Fibroblast of villous mesenchyme (primary cell): ENCODE measurements around the gene FAM229A. TPM values are rescaled to one million over a fixed set of nuclear protein-coding genes. Genes with fewer than 3 reads are reported as not detected.
"Not testable (repeated sequence)": the region's sequence is repeated elsewhere in the genome, so short reads cannot be mapped to it uniquely, and the experiment has no call there.

ENCODE experiments used
- DNase-seq: peaks from one replicate; pipeline ENCODE4 v3.0.0-alpha.2; 2010; ENCODE audit warnings: low read depth
- H3K4me3 ChIP-seq: 2 replicates; pipeline ENCODE4 v1.5.1; 2011; ENCODE audit warnings: low read depth, mild to moderate bottlenecking, low read length
- CTCF ChIP-seq: IDR thresholded peaks from 2 replicates; pipeline ENCODE4 v1.5.1; 2012; ENCODE audit warnings: low read depth, mild to moderate bottlenecking, low read length; ENCODE audit not compliant: insufficient read depth
- total RNA-seq: library from RNA; depleted of rRNA; stranded (reverse); fragments of >200 nt; gene quantifications from 2 replicates; pipeline ENCODE4 v1.2.3, GENCODE V29; 2012

Gene FAM229A
- total RNA-seq, 1 donor: 1.3 TPM

- TF ChIP-seq CTCF: no peak
- DNase-seq: no peak
- H3K4me3 ChIP-seq: no peak overlapping the region
Measured at GRCh38 chr1:32399843-32400242, 37.6 kb upstream of the FAM229A start.

GRCh38 chr1:32398401-32398800 is 36.1 kb upstream of the FAM229A start:
- DNase-seq: peak; percentile 22

GRCh38 chr1:32396524-32396923 is 34.2 kb upstream of the FAM229A start:
- H3K4me3 ChIP-seq, DNase-seq: not testable (repeated sequence)

More at GRCh38 chr1:32398401-32398800, 36.1 kb upstream of the FAM229A start:
- TF ChIP-seq CTCF: no peak
- no peak overlapping the region for H3K4me3 ChIP-seq

- TF ChIP-seq CTCF: no peak
- H3K4me3 ChIP-seq: peak overlapping the region; percentile 86
- no peak for DNase-seq
Measured at GRCh38 chr1:32394890-32395432, 32.7 kb upstream of the FAM229A start.

- TF ChIP-seq CTCF: no peak
- peak; percentile 98 for DNase-seq
- peak within 1 kb of the TSS; percentile 86 for H3K4me3 ChIP-seq
Measured at GRCh38 chr1:32394141-32394889, 32.0 kb upstream of the FAM229A start, which contains the start of gene BSDC1. TSS of gene BSDC1 (minus strand) at chr1:32394441. CDS start at chr1:32394414, 27 bp downstream.

- H3K4me3 ChIP-seq: peak overlapping the region; percentile 86
- DNase-seq: no peak
- TF ChIP-seq CTCF: no peak
Measured at GRCh38 chr1:32393832-32394140, 31.5 kb upstream of the FAM229A start.

GRCh38 chr1:32393136-32393535 is 30.9 kb upstream of the FAM229A start:
- no peak for TF ChIP-seq CTCF
- peak overlapping the region; percentile 86 for H3K4me3 ChIP-seq
- DNase-seq: no peak
